Activated CD8-positive, alpha-beta T cell treated with anti-CD3 and anti-CD28 coated beads for 36 hours (primary cell): ENCODE measurements around the gene UBAC2. TPM values are rescaled to one million over a fixed set of nuclear protein-coding genes. Genes with fewer than 3 reads are reported as not detected.

ENCODE experiments used
- ATAC-seq: fragments of 200-7000 bp; cut with Tn5 transposase; one replicate; pipeline ENCODE4 v1.10.0; 2021; ENCODE audit warnings: mild to moderate bottlenecking, moderate library complexity
- CTCF ChIA-PET: fragments of 350-600 bp; sonication (Branson Sonifier 250); formaldehyde crosslinking; loops from one replicate; lab custom pipeline; 2021; ENCODE audit warnings: antibody characterized with exemption; lab: Charles Lee
- POLR2A ChIA-PET: fragments of 350-600 bp; sonication (Branson Sonifier 250); formaldehyde crosslinking; loops from one replicate; lab custom pipeline; 2021; ENCODE audit warnings: antibody characterized with exemption; lab: Charles Lee
- DNase-seq: peaks from one replicate; pipeline ENCODE4 v3.0.0-alpha.2; 2020
- H3K27ac Mint-ChIP-seq: one replicate; pipeline ENCODE4 v1.8.0; 2021; ENCODE audit warnings: mild to moderate bottlenecking, mixed read lengths
- H3K27me3 Mint-ChIP-seq: one replicate; pipeline ENCODE4 v1.8.0; 2021; ENCODE audit warnings: mixed read lengths
- H3K36me3 Mint-ChIP-seq: one replicate; pipeline ENCODE4 v1.8.0; 2021; ENCODE audit warnings: low read depth, mixed read lengths
- H3K4me1 Mint-ChIP-seq: one replicate; pipeline ENCODE4 v1.8.0; 2021; ENCODE audit warnings: low read depth, mixed read lengths
- H3K4me3 Mint-ChIP-seq: one replicate; pipeline ENCODE4 v1.8.0; 2021; ENCODE audit warnings: mild to moderate bottlenecking, moderate library complexity, mixed read lengths
- H3K9me3 Mint-ChIP-seq: one replicate; pipeline ENCODE4 v1.8.0; 2021; ENCODE audit warnings: mixed read lengths
- intact Hi-C: fragments of 100-400 bp; cut with micrococcal nuclease; formaldehyde crosslinking; loops from one replicate; pipeline ENCODE4 v1.10.0; 2022
- total RNA-seq, 2 experiments: library from RNA; stranded (reverse); gene quantifications; one replicate each; pipeline ENCODE4 v1.2.3, GENCODE V29; 2021
- TF ChIP-seq, protein P1 (sequence below): fragments of 200-600 bp; IDR thresholded peaks from one replicate; pipeline ENCODE4 v1.8.0; 2022; ENCODE audit warnings: antibody characterized with exemption, mild to moderate bottlenecking

Gene UBAC2
- total RNA-seq, 2 experiments from 2014 or later: 63.7 to 68.4 TPM

DNA sequence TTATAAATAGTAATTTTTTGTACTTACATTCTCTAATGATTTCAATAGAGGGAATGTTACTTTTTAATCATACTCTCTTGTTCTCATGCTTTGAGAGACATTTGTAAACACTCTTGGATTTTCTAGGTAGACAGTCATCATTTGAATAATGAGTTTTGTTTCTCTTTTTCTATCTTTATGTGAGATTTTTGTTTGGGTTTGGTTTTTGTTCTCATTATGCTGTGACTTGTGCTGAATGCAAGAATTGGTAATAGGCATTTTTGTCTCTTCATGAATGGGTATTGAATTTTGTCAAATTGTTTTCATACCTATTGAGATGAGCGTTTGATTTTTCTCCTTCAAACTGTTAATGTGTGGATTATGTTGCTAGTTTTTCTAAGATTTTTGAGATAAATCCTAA is 163.3 kb downstream of the UBAC2 start:
- DNase-seq (no peak), ATAC-seq (no peak)
- Mint-ChIP-seq H3K27ac (peak overlapping the region; percentile 71), H3K27me3 (no peaks in the 10 kb centered on the region), H3K36me3 (peaks cover 62% of the 10 kb centered on the region), H3K9me3 (no peaks in the 10 kb centered on the region), H3K4me1 (peaks cover 86% of the 10 kb centered on the region), H3K4me3 (no peak overlapping the region)
- intact Hi-C loops: no loop called here
- TF ChIP-seq, protein P1, sequence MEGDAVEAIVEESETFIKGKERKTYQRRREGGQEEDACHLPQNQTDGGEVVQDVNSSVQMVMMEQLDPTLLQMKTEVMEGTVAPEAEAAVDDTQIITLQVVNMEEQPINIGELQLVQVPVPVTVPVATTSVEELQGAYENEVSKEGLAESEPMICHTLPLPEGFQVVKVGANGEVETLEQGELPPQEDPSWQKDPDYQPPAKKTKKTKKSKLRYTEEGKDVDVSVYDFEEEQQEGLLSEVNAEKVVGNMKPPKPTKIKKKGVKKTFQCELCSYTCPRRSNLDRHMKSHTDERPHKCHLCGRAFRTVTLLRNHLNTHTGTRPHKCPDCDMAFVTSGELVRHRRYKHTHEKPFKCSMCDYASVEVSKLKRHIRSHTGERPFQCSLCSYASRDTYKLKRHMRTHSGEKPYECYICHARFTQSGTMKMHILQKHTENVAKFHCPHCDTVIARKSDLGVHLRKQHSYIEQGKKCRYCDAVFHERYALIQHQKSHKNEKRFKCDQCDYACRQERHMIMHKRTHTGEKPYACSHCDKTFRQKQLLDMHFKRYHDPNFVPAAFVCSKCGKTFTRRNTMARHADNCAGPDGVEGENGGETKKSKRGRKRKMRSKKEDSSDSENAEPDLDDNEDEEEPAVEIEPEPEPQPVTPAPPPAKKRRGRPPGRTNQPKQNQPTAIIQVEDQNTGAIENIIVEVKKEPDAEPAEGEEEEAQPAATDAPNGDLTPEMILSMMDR: no peak
- CTCF ChIA-PET: no interaction called here
- POLR2A ChIA-PET: no interaction called here

DNA sequence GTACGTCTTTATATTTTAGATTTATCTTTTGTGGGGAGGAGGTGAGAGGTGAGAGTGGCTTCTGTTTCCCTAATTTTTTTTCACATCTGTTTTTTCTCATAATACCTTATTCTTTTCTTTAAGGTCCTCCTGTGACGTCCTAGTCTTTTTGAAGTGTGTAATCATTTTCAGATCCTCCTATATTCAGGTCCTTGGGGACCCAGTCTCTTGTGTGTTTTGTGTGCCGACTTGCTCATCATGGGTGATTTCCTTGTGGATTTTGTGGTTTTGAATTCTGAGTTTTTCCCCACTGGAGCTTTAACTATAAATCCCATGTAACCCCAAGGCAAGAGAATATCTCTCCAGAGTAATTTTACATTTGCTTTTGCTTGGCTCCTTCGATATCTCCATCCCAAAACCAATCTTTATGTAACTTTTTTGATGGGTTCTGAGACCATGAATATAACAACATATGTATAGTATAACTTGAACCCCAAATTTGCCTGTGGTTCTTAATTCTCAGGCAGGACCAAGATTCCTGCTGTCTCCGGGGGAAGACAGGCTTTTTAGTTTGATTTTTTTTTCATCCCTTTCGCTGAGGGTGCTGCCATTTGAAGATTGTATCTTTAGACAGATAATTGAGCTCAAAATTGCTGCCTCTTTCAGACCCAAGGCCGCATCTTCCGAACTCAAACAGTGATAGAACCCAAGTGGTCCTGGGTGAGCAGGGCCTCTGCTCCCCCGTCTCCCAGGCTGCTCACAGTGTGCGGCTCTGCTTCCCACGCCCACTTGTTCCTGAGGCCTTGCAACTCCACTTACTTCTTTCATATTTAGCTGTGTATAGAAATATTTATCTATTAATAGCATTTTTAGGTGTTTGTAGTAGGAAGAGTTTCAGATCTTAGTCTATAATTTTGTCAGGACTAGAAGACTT is 165.7 kb downstream of the UBAC2 start:
- DNase-seq (peak; percentile 48), ATAC-seq (peak; percentile 22)
- peaks cover 63% of the 10 kb centered on the region for H3K36me3 Mint-ChIP-seq
- H3K27ac Mint-ChIP-seq: peak overlapping the region; percentile 61
- peak overlapping the region; percentile 38 for H3K4me3 Mint-ChIP-seq
- CTCF ChIA-PET: interaction anchor here (0.9 to 3.6 kb wide), 8 partner anchors 7 to 190 kb away, joined by 3 to 26 read pairs (median 6); no protein-coding TSS in a partner anchor
- TF ChIP-seq, protein P1: no peak
- peaks cover 87% of the 10 kb centered on the region for H3K4me1 Mint-ChIP-seq
- no peaks in the 10 kb centered on the region for H3K9me3 Mint-ChIP-seq
- intact Hi-C loops: no loop called here
- POLR2A ChIA-PET: interaction anchor here (0.7 to 2.9 kb wide), 13 partner anchors 9 to 150 kb away, joined by 3 to 14 read pairs (median 4); no protein-coding TSS in a partner anchor
- no peaks in the 10 kb centered on the region for H3K27me3 Mint-ChIP-seq

DNA sequence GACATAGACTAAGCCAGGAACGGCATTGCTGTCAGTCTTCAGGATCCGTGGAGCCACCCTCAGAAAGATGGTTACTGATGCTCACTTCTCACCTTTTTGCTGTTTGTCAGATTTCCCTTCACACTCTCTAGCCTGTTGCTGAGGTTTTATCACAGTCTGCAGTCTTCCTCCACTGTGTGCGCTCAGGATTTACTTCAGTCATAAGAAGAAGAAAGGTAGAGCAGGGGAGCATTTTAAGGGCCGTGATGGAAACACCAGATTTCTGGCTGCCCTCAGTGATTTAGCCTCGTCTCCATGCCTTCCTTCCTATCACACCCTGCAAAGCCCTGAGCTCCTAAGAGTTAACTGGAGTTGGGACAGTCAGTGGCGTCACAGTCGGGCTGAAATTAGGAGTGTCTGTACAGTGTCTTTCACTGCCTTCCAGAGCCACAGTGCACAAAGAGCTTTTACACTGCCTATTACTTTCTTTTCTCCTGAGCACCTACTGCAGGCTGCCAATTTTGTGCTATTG is 166.5 kb downstream of the UBAC2 start:
- Mint-ChIP-seq H3K27ac (peak overlapping the region; percentile 80), H3K36me3 (peaks cover 61% of the 10 kb centered on the region), H3K4me3 (peak overlapping the region; percentile 48), H3K9me3 (no peaks in the 10 kb centered on the region), H3K27me3 (no peaks in the 10 kb centered on the region), H3K4me1 (peaks cover 88% of the 10 kb centered on the region)
- intact Hi-C loops: no loop called here
- peak; percentile 31 for DNase-seq
- ChIA-PET POLR2A (interaction anchor here (0.7 to 2.9 kb wide), 13 partner anchors 8 to 151 kb away, joined by 3 to 14 read pairs (median 4); no protein-coding TSS in a partner anchor), CTCF (interaction anchor here (1.4 to 3.6 kb wide), 7 partner anchors 8 to 191 kb away, joined by 3 to 26 read pairs (median 7); no protein-coding TSS in a partner anchor)
- TF ChIP-seq, protein P1: no peak
- peak; percentile 57 for ATAC-seq

DNA sequence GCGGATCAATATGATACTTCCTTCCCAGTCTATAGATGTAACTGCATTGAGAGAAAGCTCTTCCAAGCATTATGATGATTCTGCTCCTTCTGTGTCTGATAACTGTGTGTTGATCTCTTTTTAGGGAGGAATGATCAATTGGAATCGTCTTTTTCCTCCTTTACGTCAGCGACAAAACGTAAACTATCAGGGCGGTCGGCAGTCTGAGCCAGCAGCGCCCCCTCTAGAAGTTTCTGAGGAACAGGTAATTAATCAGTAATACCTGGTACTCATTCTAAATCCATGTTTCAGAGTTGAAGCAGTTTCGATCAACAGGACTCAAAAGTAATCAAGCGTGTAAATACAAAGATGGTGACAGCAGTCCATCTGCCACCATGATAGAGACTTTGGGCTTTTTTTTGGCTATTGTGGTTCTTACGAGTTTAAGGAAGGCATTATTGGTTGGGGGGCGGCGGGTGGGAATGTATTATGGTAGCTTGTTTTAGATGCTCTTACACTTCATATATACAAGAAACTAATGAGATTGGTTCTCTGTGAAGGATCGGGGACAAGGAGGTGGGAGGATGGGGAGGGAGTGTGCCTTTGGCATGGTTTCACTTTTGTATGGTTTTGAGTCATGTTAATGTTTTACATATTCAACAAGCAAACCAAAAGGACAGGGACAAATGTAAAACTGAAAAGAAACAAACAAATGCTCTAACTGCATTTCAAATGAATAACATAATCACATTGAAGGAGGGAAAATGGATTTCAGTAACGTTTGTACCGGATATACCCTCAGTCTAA is 167.2 kb downstream of the UBAC2 start:
- H3K36me3 Mint-ChIP-seq: peaks cover 63% of the 10 kb centered on the region
- H3K27me3 Mint-ChIP-seq: no peaks in the 10 kb centered on the region
- intact Hi-C loops: no loop called here
- H3K9me3 Mint-ChIP-seq: no peaks in the 10 kb centered on the region
- TF ChIP-seq, protein P1: no peak
- DNase-seq (peak; percentile 40), ATAC-seq (peak; percentile 28)
- CTCF ChIA-PET: interaction anchor here (1.4 to 3.6 kb wide), 7 partner anchors 9 to 192 kb away, joined by 3 to 26 read pairs (median 7); no protein-coding TSS in a partner anchor
- peak overlapping the region; percentile 2 for H3K4me3 Mint-ChIP-seq
- POLR2A ChIA-PET: interaction anchor here (0.7 to 2.9 kb wide), 11 partner anchors 9 to 99 kb away, joined by 3 to 14 read pairs (median 4); no protein-coding TSS in a partner anchor
- H3K27ac Mint-ChIP-seq: peak overlapping the region; percentile 80
- peaks cover 88% of the 10 kb centered on the region for H3K4me1 Mint-ChIP-seq
